OCI-LY7 (cell line): ENCODE measurements around the gene GABRG3. TPM values are rescaled to one million over a fixed set of nuclear protein-coding genes. Genes with fewer than 3 reads are reported as not detected.

Experiments
- BruUV-seq: library from RNA; stranded (reverse); fragments of 400-500 nt; replicated peaks from 2 replicates; lab custom pipeline; 2021; lab: Mats Ljungman, UMichigan
- CTCF ChIA-PET: fragments of 300-600 bp; sonication (Branson Sonifier 250); formaldehyde crosslinking; loops from one replicate; lab custom pipeline; 2022; ENCODE audit warnings: antibody characterized with exemption; ENCODE audit not compliant: unreplicated experiment; lab: Charles Lee
- POLR2A ChIA-PET: fragments of 300-600 bp; sonication (Branson Sonifier 250); formaldehyde crosslinking; loops from one replicate; lab custom pipeline; 2022; ENCODE audit warnings: antibody characterized with exemption; lab: Charles Lee
- DNase-seq: peaks from one replicate; pipeline ENCODE4 v3.0.0-alpha.2; 2015; ENCODE audit warnings: low spot score
- H2AFZ ChIP-seq: fragments of 200-600 bp; sonication (generic), shearing (Covaris generic); 2 replicates; pipeline ENCODE4 v1.6.1; 2014; ENCODE audit warnings: mild to moderate bottlenecking, antibody characterized with exemption, low read length, moderate library complexity
- H3K27ac ChIP-seq: fragments of 200-600 bp; sonication (generic); 2 replicates; pipeline ENCODE4 v1.5.1; 2014; ENCODE audit warnings: mixed run types, low read depth, mild to moderate bottlenecking, moderate library complexity, low read length, inconsistent platforms; ENCODE audit not compliant: poor library complexity, severe bottlenecking
- H3K36me3 ChIP-seq: fragments of 200-600 bp; sonication (generic); 2 replicates; pipeline ENCODE4 v1.6.1; 2014; ENCODE audit warnings: mild to moderate bottlenecking, antibody characterized with exemption, low read length, moderate library complexity, mixed read lengths; ENCODE audit not compliant: insufficient read depth
- H3K4me1 ChIP-seq: fragments of 200-600 bp; sonication (generic); 2 replicates; pipeline ENCODE4 v1.5.1; 2014; ENCODE audit warnings: mild to moderate bottlenecking, low read length; ENCODE audit not compliant: insufficient read depth, poor library complexity, severe bottlenecking
- H3K4me2 ChIP-seq: fragments of 200-600 bp; sonication (generic); 2 replicates; pipeline ENCODE4 v1.6.1; 2014; ENCODE audit warnings: mild to moderate bottlenecking, low read length
- H3K4me3 ChIP-seq: fragments of 200-600 bp; sonication (generic); 2 replicates; pipeline ENCODE4 v1.5.1; 2014; ENCODE audit warnings: mild to moderate bottlenecking, low read depth, low read length; ENCODE audit not compliant: poor library complexity, severe bottlenecking
- H3K79me2 ChIP-seq: fragments of 200-600 bp; sonication (generic); 2 replicates; pipeline ENCODE4 v1.6.1; 2016; ENCODE audit warnings: low read depth, mild to moderate bottlenecking, low read length, moderate library complexity, mixed read lengths; ENCODE audit not compliant: insufficient read depth
- H3K9me2 ChIP-seq: fragments of 200-600 bp; sonication (generic); 2 replicates; pipeline ENCODE4 v1.6.1; 2016; ENCODE audit warnings: mild to moderate bottlenecking, low read length, mixed read lengths; ENCODE audit not compliant: insufficient read depth
- H3K9me3 ChIP-seq: fragments of 200-600 bp; sonication (generic); 2 replicates; pipeline ENCODE4 v1.6.1; 2014; ENCODE audit warnings: mild to moderate bottlenecking, mixed run types, low read length, mixed read lengths
- H4K20me1 ChIP-seq: fragments of 200-600 bp; sonication (generic); 2 replicates; pipeline ENCODE4 v1.6.1; 2014; ENCODE audit warnings: mild to moderate bottlenecking, antibody characterized with exemption, low read length, moderate library complexity, mixed read lengths; ENCODE audit not compliant: insufficient read depth
- EZH2phosphoT487 ChIP-seq: fragments of 200-600 bp; sonication (generic); IDR thresholded peaks from 2 replicates; pipeline ENCODE4 v1.6.1; 2018; ENCODE audit warnings: low read depth, borderline replicate concordance, mild to moderate bottlenecking, mixed run types, antibody characterized with exemption, low read length, moderate library complexity, mixed read lengths
- intact Hi-C: fragments of 100-400 bp; cut with micrococcal nuclease; formaldehyde crosslinking; loops from one replicate; pipeline ENCODE4 v1.10.0; 2022; ENCODE audit not compliant: unreplicated experiment
- total RNA-seq, 2 experiments: library from RNA; depleted of rRNA in 1 of 2; stranded (reverse); fragments of >200 nt in 1 of 2; shearing (Covaris generic) in 1 of 2; gene quantifications; 2 replicates each; pipeline ENCODE4 v1.2.3, GENCODE V29; 2014 to 2022
- TF ChIP-seq, protein P1 (sequence below): fragments of 200-600 bp; sonication (generic); conservative IDR thresholded peaks from 2 replicates; pipeline ENCODE4 v1.5.1; 2014; ENCODE audit warnings: mild to moderate bottlenecking, antibody characterized with exemption, low read length, moderate library complexity, mixed read lengths

Gene GABRG3
- total RNA-seq, 2 experiments from 2014 or later, result not detected

DNA sequence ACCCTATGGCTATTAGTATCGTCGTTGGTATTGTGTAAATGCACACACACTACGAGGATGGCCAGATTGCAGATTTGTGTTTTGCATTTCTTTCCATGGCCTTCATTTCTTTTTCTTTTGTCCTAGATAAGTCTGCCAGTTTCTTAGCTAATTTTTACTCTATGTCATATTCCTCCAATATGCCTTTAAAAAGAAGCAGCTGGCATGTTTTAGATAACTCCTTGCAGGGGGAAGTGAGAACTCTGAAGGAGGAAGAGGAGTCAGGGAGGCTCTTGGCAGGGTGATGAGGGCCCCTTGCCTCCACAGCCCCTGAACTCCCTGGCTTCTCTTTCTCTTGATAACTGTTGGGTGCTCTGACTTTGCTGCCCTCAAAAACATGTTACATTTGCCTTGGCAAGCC is 244.0 kb downstream of the GABRG3 start:
- H2AFZ ChIP-seq, result no peak overlapping the region
- no peaks in the 10 kb centered on the region for H3K4me1 ChIP-seq
- intact Hi-C loops, result no loop called here
- TF ChIP-seq EZH2phosphoT487, result no peak
- TF ChIP-seq, protein P1, sequence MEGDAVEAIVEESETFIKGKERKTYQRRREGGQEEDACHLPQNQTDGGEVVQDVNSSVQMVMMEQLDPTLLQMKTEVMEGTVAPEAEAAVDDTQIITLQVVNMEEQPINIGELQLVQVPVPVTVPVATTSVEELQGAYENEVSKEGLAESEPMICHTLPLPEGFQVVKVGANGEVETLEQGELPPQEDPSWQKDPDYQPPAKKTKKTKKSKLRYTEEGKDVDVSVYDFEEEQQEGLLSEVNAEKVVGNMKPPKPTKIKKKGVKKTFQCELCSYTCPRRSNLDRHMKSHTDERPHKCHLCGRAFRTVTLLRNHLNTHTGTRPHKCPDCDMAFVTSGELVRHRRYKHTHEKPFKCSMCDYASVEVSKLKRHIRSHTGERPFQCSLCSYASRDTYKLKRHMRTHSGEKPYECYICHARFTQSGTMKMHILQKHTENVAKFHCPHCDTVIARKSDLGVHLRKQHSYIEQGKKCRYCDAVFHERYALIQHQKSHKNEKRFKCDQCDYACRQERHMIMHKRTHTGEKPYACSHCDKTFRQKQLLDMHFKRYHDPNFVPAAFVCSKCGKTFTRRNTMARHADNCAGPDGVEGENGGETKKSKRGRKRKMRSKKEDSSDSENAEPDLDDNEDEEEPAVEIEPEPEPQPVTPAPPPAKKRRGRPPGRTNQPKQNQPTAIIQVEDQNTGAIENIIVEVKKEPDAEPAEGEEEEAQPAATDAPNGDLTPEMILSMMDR, result no peak
- H3K9me2 ChIP-seq, result no peaks in the 10 kb centered on the region
- no peaks in the 10 kb centered on the region for H3K79me2 ChIP-seq
- H3K4me2 ChIP-seq, result no peak overlapping the region
- H3K4me3 ChIP-seq, result no peak overlapping the region
- no peak overlapping the region for H3K27ac ChIP-seq
- H3K9me3 ChIP-seq, result no peaks in the 10 kb centered on the region
- no peaks in the 10 kb centered on the region for H3K36me3 ChIP-seq
- no TSS peak for BruUV-seq
- no peaks in the 10 kb centered on the region for H4K20me1 ChIP-seq
- ChIA-PET CTCF (no interaction called here), POLR2A (no interaction called here)
- no peak for DNase-seq

DNA sequence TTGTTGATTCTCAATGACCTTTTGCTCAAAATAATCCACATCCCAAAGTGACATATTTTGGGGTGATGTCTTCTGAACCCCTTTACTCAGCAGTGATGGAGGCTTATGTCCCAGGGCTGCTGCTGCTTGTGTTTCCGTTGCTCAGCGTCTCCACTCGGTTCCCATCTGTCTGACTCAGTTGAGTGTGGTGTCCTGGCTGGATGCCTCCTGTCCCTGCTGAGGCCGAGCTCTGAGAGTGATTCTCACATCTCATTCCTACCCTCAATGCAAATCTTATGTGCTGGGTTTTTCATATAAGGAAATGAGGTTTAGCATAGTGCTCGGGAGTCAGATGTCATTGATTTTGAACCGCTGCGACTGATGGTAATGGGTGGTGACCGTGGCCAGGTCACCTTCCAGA is 247.4 kb downstream of the GABRG3 start:
- no peak for DNase-seq
- CTCF ChIA-PET, result no interaction called here
- TF ChIP-seq EZH2phosphoT487, result no peak
- TF ChIP-seq, protein P1, result no peak
- Histone ChIP-seq H3K36me3 (no peaks in the 10 kb centered on the region), H3K4me2 (no peak overlapping the region), H3K27ac (no peak overlapping the region), H3K4me3 (no peak overlapping the region), H2AFZ (no peak overlapping the region), H3K9me3 (no peaks in the 10 kb centered on the region), H3K4me1 (no peaks in the 10 kb centered on the region), H3K9me2 (no peaks in the 10 kb centered on the region), H4K20me1 (no peaks in the 10 kb centered on the region), H3K79me2 (no peaks in the 10 kb centered on the region)
- intact Hi-C loops, result no loop called here
- no TSS peak for BruUV-seq
- POLR2A ChIA-PET, result no interaction called here

DNA sequence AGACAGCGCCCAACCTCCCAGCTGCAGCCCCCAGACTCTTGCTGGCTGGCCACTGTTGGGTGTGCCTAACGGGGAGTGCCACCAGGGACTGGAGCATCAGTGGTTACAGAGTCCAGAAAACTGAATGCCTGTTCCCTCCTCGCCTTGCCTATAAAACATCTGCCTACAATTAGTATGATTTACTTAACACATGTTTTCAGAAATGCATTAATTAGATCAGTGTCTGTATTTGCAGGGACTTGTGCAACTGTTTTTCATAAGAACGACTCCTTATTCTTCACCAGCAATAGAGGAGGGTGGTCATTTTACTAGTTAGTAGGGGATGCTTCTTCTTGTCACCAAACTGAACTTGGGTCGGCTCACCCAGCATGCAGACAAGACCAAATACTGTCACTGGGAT is 248.7 kb downstream of the GABRG3 start:
- H3K27ac ChIP-seq, result no peak overlapping the region
- no peak overlapping the region for H2AFZ ChIP-seq
- no peaks in the 10 kb centered on the region for H3K36me3 ChIP-seq
- no peaks in the 10 kb centered on the region for H3K79me2 ChIP-seq
- no peak overlapping the region for H3K4me2 ChIP-seq
- no peak for TF ChIP-seq EZH2phosphoT487
- TF ChIP-seq, protein P1, result no peak
- H3K9me2 ChIP-seq, result no peaks in the 10 kb centered on the region
- no peaks in the 10 kb centered on the region for H4K20me1 ChIP-seq
- H3K4me1 ChIP-seq, result no peaks in the 10 kb centered on the region
- intact Hi-C loops, result no loop called here
- H3K4me3 ChIP-seq, result no peak overlapping the region
- ChIA-PET CTCF (no interaction called here), POLR2A (no interaction called here)
- no peak for DNase-seq
- no peaks in the 10 kb centered on the region for H3K9me3 ChIP-seq
- BruUV-seq, result no TSS peak
